ENCODE measurements around the gene MEI4.
A peak's percentile ranks its signal among the peaks of the same experiment; 100 is the strongest.
"Not testable (repeated sequence)": the region's sequence is repeated elsewhere in the genome, so short reads cannot be mapped to it uniquely, and the experiment has no call there.

The MEI4 gene

DNA sequence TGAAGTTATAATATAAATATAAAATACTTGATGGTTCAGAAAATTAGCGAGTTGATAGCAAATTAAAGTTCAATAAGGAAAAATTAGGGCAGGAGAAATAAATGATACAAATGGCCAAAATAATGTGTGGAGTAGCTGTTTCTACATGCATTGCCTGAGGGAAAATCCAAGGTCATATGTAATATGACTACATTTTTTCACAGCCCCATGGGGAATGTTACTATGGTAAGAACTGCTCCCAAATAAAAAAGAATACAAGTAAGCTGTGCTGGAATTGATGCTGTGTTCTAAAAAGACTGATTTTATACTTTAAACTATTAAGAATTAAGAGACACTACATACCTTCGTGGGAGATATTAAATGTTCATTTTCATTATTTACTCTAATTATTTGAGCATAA lies 34.1 kb downstream of the MEI4 start:
- H3K4me3 ChIP-seq (ENCODE audit: low read depth, low read length), result no peak overlapping the region
- POLR2A ChIA-PET, result no interaction called here
- TF ChIP-seq, protein P1, sequence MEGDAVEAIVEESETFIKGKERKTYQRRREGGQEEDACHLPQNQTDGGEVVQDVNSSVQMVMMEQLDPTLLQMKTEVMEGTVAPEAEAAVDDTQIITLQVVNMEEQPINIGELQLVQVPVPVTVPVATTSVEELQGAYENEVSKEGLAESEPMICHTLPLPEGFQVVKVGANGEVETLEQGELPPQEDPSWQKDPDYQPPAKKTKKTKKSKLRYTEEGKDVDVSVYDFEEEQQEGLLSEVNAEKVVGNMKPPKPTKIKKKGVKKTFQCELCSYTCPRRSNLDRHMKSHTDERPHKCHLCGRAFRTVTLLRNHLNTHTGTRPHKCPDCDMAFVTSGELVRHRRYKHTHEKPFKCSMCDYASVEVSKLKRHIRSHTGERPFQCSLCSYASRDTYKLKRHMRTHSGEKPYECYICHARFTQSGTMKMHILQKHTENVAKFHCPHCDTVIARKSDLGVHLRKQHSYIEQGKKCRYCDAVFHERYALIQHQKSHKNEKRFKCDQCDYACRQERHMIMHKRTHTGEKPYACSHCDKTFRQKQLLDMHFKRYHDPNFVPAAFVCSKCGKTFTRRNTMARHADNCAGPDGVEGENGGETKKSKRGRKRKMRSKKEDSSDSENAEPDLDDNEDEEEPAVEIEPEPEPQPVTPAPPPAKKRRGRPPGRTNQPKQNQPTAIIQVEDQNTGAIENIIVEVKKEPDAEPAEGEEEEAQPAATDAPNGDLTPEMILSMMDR (IDR thresholded peaks at IDR 0.05; ENCODE audit: insufficient read depth, low read length, missing control alignments), result no peak
- CTCF ChIA-PET, result no interaction called here
- no peak for DNase-seq (ENCODE audit: low read depth, low spot score)

DNA sequence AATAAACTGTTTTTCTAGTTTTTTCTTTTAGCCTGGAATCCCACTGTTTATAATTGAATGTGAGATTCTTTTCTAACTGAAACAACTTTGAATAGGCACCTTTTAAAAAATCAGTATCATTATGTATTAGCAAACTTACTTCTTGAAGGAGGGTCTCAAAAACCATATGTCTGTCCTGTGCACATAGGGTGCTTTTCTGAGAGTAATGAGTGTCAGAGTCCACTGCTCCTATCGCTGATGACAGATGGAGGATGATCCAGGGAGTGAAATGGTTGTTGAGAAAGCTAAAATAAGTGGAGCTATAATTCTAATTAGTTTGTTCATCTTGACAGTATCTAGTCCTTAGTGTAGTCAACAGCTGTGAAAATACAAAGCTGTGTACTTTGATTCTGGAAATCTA lies 35.8 kb downstream of the MEI4 start:
- POLR2A ChIA-PET, result no interaction called here
- no peak for DNase-seq (ENCODE audit: low read depth, low spot score)
- no peak overlapping the region for H3K4me3 ChIP-seq (ENCODE audit: low read depth, low read length)
- TF ChIP-seq, protein P1 (IDR thresholded peaks at IDR 0.05; ENCODE audit: insufficient read depth, low read length, missing control alignments), result no peak
- CTCF ChIA-PET, result no interaction called here

DNA sequence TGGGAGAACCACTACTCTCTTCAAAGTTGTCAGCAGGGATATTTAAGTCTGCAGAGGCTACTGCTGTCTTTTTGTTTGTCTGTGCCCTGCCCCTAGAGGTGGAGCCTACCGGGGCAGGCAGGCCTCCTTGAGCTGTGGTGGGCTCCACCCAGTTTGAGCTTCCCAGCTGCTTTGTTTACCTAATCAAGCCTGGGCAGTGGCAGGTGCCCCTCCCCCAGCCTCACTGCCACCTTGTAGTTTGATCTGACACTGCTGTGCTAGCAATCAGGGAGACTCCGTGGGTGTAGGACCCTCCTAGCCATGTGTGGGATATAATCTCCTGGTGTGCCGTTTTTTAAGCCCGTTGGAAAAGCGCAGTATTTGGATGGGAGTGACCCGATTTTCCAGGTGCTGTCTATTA lies 47.3 kb downstream of the MEI4 start:
- POLR2A ChIA-PET; H3K4me3 ChIP-seq (ENCODE audit: low read depth, low read length); CTCF ChIA-PET; DNase-seq (ENCODE audit: low read depth, low spot score): not testable (repeated sequence)

DNA sequence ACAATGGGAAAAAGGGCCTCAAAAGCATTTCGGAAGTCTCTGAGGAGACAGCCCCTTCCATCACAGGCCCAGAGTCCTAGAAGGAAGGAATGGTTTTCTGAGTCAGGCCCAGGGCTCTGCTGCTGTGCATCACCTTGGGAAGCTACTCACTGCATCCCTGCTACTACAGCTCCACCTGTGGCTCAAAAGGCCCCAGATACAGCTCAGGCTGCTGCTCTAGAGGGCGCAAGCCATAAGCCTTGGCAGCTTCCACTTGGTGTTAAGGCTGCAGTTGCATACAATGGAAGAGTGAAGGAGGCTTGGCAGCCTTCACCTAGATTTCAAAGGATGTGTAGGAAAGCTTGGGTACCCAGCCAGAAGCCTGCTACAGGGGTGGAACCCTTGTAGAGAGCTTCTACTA lies 54.8 kb downstream of the MEI4 start:
- CTCF ChIA-PET, result no interaction called here
- no peak for DNase-seq (ENCODE audit: low read depth, low spot score)
- POLR2A ChIA-PET, result no interaction called here
- TF ChIP-seq, protein P1 (IDR thresholded peaks at IDR 0.05; ENCODE audit: insufficient read depth, low read length, missing control alignments), result no peak
- H3K4me3 ChIP-seq (ENCODE audit: low read depth, low read length), result no peak overlapping the region

DNA sequence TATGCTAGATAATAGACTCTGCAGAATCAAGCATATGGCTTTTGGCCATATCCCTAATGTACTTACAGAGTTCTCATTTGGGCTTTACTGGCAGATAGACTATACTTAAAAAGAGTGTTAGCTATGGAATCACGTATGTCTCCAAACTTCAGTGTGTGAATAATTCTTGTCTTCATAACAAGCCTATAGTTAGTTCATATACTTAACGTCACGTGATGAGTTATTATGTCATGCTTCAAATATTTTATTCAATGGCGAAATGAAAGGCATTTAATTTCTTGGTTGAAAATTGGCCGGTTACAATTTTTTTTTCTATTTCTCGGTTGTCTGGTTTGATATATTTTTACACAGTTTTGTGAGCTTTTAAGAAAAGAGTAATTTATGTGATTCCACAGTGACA lies 62.7 kb downstream of the MEI4 start:
- TF ChIP-seq, protein P1 (IDR thresholded peaks at IDR 0.05; ENCODE audit: insufficient read depth, low read length, missing control alignments), result no peak
- DNase-seq (ENCODE audit: low read depth, low spot score), result no peak
- POLR2A ChIA-PET, result no interaction called here
- H3K4me3 ChIP-seq (ENCODE audit: low read depth, low read length), result no peak overlapping the region
- CTCF ChIA-PET, result no interaction called here

DNA sequence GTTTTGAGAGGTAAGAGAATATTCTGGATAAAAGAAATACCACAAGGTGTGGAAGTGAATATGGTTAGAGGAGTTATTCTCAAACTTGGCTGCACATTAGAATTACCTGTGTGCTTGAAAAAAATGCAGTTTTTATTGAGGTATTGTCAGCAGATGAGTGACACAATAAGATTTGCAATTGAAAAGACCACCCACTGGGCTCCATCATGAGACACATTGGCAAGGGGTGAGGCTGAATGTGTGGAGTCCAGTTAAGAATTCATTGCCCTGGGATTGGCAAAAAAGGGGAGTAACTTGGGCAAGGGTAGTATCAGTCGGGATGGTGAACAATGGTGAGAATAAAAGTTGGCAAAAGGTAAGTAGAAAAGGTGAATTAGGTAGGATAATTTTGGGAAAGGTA lies 63.5 kb downstream of the MEI4 start:
- ChIA-PET CTCF (no interaction called here), POLR2A (no interaction called here)
- DNase-seq (ENCODE audit: low read depth, low spot score), result no peak
- no peak overlapping the region for H3K4me3 ChIP-seq (ENCODE audit: low read depth, low read length)
- TF ChIP-seq, protein P1 (IDR thresholded peaks at IDR 0.05; ENCODE audit: insufficient read depth, low read length, missing control alignments), result no peak

DNA sequence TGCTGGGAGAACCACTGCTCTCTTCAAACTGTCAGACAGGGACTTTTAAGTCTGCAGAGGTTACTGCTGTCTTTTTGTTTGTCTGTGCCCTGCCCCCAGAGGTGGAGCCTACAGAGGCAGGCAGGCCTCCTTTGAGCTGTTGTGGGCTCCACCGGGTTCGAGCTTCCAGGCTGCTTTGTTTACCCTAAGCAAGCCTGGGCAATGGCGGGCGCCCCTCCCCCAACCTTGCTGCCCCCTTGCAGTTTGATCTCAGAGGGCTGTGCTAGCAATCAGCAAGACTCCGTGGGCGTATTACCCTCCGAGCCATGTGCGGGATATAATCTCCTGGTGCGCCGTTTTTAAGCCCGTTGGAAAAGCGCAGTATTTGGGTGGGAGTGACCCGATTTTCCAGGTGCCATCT lies 83.2 kb downstream of the MEI4 start:
- H3K4me3 ChIP-seq (ENCODE audit: low read depth, low read length); DNase-seq (ENCODE audit: low read depth, low spot score); POLR2A ChIA-PET; CTCF ChIA-PET: not testable (repeated sequence)

DNA sequence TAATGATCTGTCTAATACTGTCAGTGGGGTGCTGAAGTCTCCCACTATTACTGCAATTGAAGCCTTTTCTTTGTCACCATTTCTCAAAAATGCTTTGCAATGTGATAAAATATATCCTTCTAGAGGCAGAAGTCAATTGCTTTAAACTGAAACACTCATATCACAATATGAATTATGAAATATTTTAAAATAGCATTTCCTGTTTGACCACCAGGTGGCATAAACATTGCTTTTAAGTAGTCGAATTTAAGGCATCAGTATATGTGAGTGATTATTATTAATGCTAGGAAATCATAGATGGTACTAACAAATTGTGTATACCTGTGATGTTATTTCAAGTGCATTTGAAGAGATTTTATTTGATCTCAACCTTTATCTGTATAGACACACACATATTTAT lies 87.5 kb downstream of the MEI4 start:
- no peak overlapping the region for H3K4me3 ChIP-seq (ENCODE audit: low read depth, low read length)
- TF ChIP-seq, protein P1 (IDR thresholded peaks at IDR 0.05; ENCODE audit: insufficient read depth, low read length, missing control alignments), result peak; percentile 9
- DNase-seq (ENCODE audit: low read depth, low spot score), result no peak
- ChIA-PET CTCF (no interaction called here), POLR2A (no interaction called here)

DNA sequence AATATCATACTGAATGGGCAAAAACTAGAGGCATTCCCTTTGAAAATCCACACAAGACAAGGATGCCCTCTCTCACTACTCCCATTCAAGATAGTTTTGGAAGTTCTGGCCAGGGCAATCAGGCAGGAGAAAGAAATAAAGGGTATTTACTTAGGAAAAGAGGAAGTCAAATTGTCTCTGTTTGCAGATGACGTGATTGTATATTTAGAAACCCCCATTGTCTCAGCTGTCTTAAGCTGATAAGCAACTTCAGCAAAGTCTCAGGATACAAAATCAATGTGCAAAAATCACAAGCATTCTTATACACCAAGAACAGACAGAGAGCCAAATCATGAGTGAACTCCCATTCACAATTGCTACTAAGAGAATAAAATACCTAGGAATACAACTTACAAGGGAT lies 99.3 kb downstream of the MEI4 start:
- CTCF ChIA-PET; H3K4me3 ChIP-seq (ENCODE audit: low read depth, low read length); POLR2A ChIA-PET; DNase-seq (ENCODE audit: low read depth, low spot score): not testable (repeated sequence)
